Measurements from ENCODE around the gene NBDY. TPM values are rescaled to one million over a fixed set of nuclear protein-coding genes. Genes with fewer than 3 reads are reported as not detected.

The NBDY gene
- total RNA-seq, 1 experiment from 2014 or later: 53.1 TPM

GRCh38 chrX:56784666-56785065 is 55.6 kb downstream of the NBDY start:
- intact Hi-C loops (cut with micrococcal nuclease; ENCODE audit: unreplicated experiment): no loop called here
- POLR2A ChIA-PET (ENCODE audit: low non-redundant PET): no interaction called here
- Histone ChIP-seq H3K4me3 (ENCODE audit: low read depth, low read length, poor library complexity, severe bottlenecking) (no peak overlapping the region), H3K27ac (ENCODE audit: low read depth, low read length, poor library complexity, severe bottlenecking) (no peak overlapping the region), H3K9me3 (ENCODE audit: low read depth, low read length, poor library complexity, severe bottlenecking) (no peaks in the 10 kb centered on the region), H3K27me3 (replicated peaks; ENCODE audit: insufficient read depth, low read depth, low read length, poor library complexity) (no peaks in the 10 kb centered on the region), H3K4me1 (ENCODE audit: insufficient read depth, low read length, poor library complexity, severe bottlenecking) (no peaks in the 10 kb centered on the region), H3K36me3 (ENCODE audit: insufficient read depth, low read length, poor library complexity, severe bottlenecking) (no peaks in the 10 kb centered on the region)
- no peak for DNase-seq (ENCODE audit: low spot score)
- CTCF ChIA-PET: interaction anchor here (0.6 kb wide), 1 partner anchor 20 kb away, joined by 4 read pairs; no protein-coding TSS in a partner anchor
- no TSS peak for BruUV-seq (replicated peaks)
- TF ChIP-seq CTCF (conservative IDR thresholded peaks at IDR 0.05; ENCODE audit: low read depth, low read length) (no peak), EZH2 (IDR thresholded peaks at IDR 0.05; ENCODE audit: borderline replicate concordance, low read depth, low read length, poor library complexity, severe bottlenecking) (no peak)

GRCh38 chrX:56785442-56785841 is 56.4 kb downstream of the NBDY start:
- intact Hi-C loops (cut with micrococcal nuclease; ENCODE audit: unreplicated experiment): no loop called here
- BruUV-seq (replicated peaks): no TSS peak
- CTCF ChIA-PET: interaction anchor here (0.6 kb wide), 1 partner anchor 21 kb away, joined by 4 read pairs; no protein-coding TSS in a partner anchor
- no peak overlapping the region for H3K27ac ChIP-seq (ENCODE audit: low read depth, low read length, poor library complexity, severe bottlenecking)
- DNase-seq (ENCODE audit: low spot score): no peak
- no peaks in the 10 kb centered on the region for H3K27me3 ChIP-seq (replicated peaks; ENCODE audit: insufficient read depth, low read depth, low read length, poor library complexity)
- H3K9me3 ChIP-seq (ENCODE audit: low read depth, low read length, poor library complexity, severe bottlenecking): no peaks in the 10 kb centered on the region
- POLR2A ChIA-PET (ENCODE audit: low non-redundant PET): no interaction called here
- TF ChIP-seq EZH2 (IDR thresholded peaks at IDR 0.05; ENCODE audit: borderline replicate concordance, low read depth, low read length, poor library complexity, severe bottlenecking) (no peak), CTCF (conservative IDR thresholded peaks at IDR 0.05; ENCODE audit: low read depth, low read length) (no peak)
- no peaks in the 10 kb centered on the region for H3K36me3 ChIP-seq (ENCODE audit: insufficient read depth, low read length, poor library complexity, severe bottlenecking)
- no peak overlapping the region for H3K4me3 ChIP-seq (ENCODE audit: low read depth, low read length, poor library complexity, severe bottlenecking)
- H3K4me1 ChIP-seq (ENCODE audit: insufficient read depth, low read length, poor library complexity, severe bottlenecking): no peaks in the 10 kb centered on the region

GRCh38 chrX:56786889-56787733 is 58.1 kb downstream of the NBDY start:
- no peak for TF ChIP-seq CTCF (conservative IDR thresholded peaks at IDR 0.05; ENCODE audit: low read depth, low read length)
- no peak for TF ChIP-seq EZH2 (IDR thresholded peaks at IDR 0.05; ENCODE audit: borderline replicate concordance, low read depth, low read length, poor library complexity, severe bottlenecking)
- DNase-seq (ENCODE audit: low spot score): no peak
- Histone ChIP-seq H3K36me3 (ENCODE audit: insufficient read depth, low read length, poor library complexity, severe bottlenecking) (no peaks in the 10 kb centered on the region), H3K4me3 (ENCODE audit: low read depth, low read length, poor library complexity, severe bottlenecking) (no peak overlapping the region), H3K4me1 (ENCODE audit: insufficient read depth, low read length, poor library complexity, severe bottlenecking) (no peaks in the 10 kb centered on the region), H3K9me3 (ENCODE audit: low read depth, low read length, poor library complexity, severe bottlenecking) (no peaks in the 10 kb centered on the region), H3K27me3 (replicated peaks; ENCODE audit: insufficient read depth, low read depth, low read length, poor library complexity) (no peaks in the 10 kb centered on the region), H3K27ac (ENCODE audit: low read depth, low read length, poor library complexity, severe bottlenecking) (no peak overlapping the region)
- no TSS peak for BruUV-seq (replicated peaks)
- ChIA-PET POLR2A (ENCODE audit: low non-redundant PET) (no interaction called here), CTCF (no interaction called here)
- intact Hi-C loops (cut with micrococcal nuclease; ENCODE audit: unreplicated experiment): no loop called here

Measured in A673 (cell line).